ENCODE data around the gene HCRTR1. TPM values are rescaled to one million over a fixed set of nuclear protein-coding genes. Genes with fewer than 3 reads are reported as not detected.

The HCRTR1 gene
- total RNA-seq, 1 donor from 2014 or later: not detected

GRCh38 chr1:31648190-31648589, 30.7 kb downstream of the HCRTR1 start:
- no peak for DNase-seq (ENCODE audit: low spot score, unreplicated experiment)
- peaks cover 23% of the 10 kb centered on the region for H3K4me1 Mint-ChIP-seq (ENCODE audit: low read depth)
- H3K9me3 Mint-ChIP-seq (ENCODE audit: low read depth): no peaks in the 10 kb centered on the region
- H3K27ac Mint-ChIP-seq: no peak overlapping the region
- H3K4me3 Mint-ChIP-seq (ENCODE audit: low read depth): no peak overlapping the region
- H3K36me3 Mint-ChIP-seq (ENCODE audit: insufficient read depth): no peaks in the 10 kb centered on the region
- TF ChIP-seq CTCF (IDR thresholded peaks at IDR 0.05; ENCODE audit: unreplicated experiment): no peak
- H3K27me3 Mint-ChIP-seq: no peaks in the 10 kb centered on the region

GRCh38 chr1:31648641-31649357, 31.3 kb downstream of the HCRTR1 start:
- H3K4me3 Mint-ChIP-seq (ENCODE audit: low read depth): no peak overlapping the region
- H3K27me3 Mint-ChIP-seq: no peaks in the 10 kb centered on the region
- H3K36me3 Mint-ChIP-seq (ENCODE audit: insufficient read depth): no peaks in the 10 kb centered on the region
- DNase-seq (ENCODE audit: low spot score, unreplicated experiment): no peak
- no peaks in the 10 kb centered on the region for H3K9me3 Mint-ChIP-seq (ENCODE audit: low read depth)
- H3K27ac Mint-ChIP-seq: no peak overlapping the region
- H3K4me1 Mint-ChIP-seq (ENCODE audit: low read depth): peaks cover 18% of the 10 kb centered on the region
- no peak for TF ChIP-seq CTCF (IDR thresholded peaks at IDR 0.05; ENCODE audit: unreplicated experiment)

GRCh38 chr1:31650161-31651088, 32.9 kb downstream of the HCRTR1 start:
- Mint-ChIP-seq H3K9me3 (ENCODE audit: low read depth) (no peaks in the 10 kb centered on the region), H3K36me3 (ENCODE audit: insufficient read depth) (no peaks in the 10 kb centered on the region), H3K4me3 (ENCODE audit: low read depth) (no peak overlapping the region), H3K27ac (no peak overlapping the region), H3K4me1 (ENCODE audit: low read depth) (peaks cover 12% of the 10 kb centered on the region), H3K27me3 (no peaks in the 10 kb centered on the region)
- DNase-seq (ENCODE audit: low spot score, unreplicated experiment): no peak
- no peak for TF ChIP-seq CTCF (IDR thresholded peaks at IDR 0.05; ENCODE audit: unreplicated experiment)

- no peaks in the 10 kb centered on the region for H3K9me3 Mint-ChIP-seq (ENCODE audit: low read depth)
- H3K27me3 Mint-ChIP-seq: no peaks in the 10 kb centered on the region
- TF ChIP-seq CTCF (IDR thresholded peaks at IDR 0.05; ENCODE audit: unreplicated experiment): no peak
- DNase-seq (ENCODE audit: low spot score, unreplicated experiment): no peak
- peaks cover 15% of the 10 kb centered on the region for H3K4me1 Mint-ChIP-seq (ENCODE audit: low read depth)
- H3K27ac Mint-ChIP-seq: no peak overlapping the region
- no peaks in the 10 kb centered on the region for H3K36me3 Mint-ChIP-seq (ENCODE audit: insufficient read depth)
- H3K4me3 Mint-ChIP-seq (ENCODE audit: low read depth): no peak overlapping the region
Observed at GRCh38 chr1:31651089-31651420, 33.6 kb downstream of the HCRTR1 start.

GRCh38 chr1:31651766-31652165, 34.3 kb downstream of the HCRTR1 start:
- no peak for TF ChIP-seq CTCF (IDR thresholded peaks at IDR 0.05; ENCODE audit: unreplicated experiment)

More at GRCh38 chr1:31651766-31652165, 34.3 kb downstream of the HCRTR1 start:
- H3K9me3 Mint-ChIP-seq (ENCODE audit: low read depth): no peaks in the 10 kb centered on the region
- H3K27ac Mint-ChIP-seq: no peak overlapping the region
- DNase-seq (ENCODE audit: low spot score, unreplicated experiment): no peak
- H3K4me3 Mint-ChIP-seq (ENCODE audit: low read depth): no peak overlapping the region
- no peaks in the 10 kb centered on the region for H3K36me3 Mint-ChIP-seq (ENCODE audit: insufficient read depth)
- H3K4me1 Mint-ChIP-seq (ENCODE audit: low read depth): peaks cover 20% of the 10 kb centered on the region
- H3K27me3 Mint-ChIP-seq: no peaks in the 10 kb centered on the region
